ENCODE measurements around the gene INPP5F. TPM values are rescaled to one million over a fixed set of nuclear protein-coding genes. Genes with fewer than 3 reads are reported as not detected.

The INPP5F gene
- polyA plus RNA-seq (2011; rRNA removed) (21.8 and 22.3 TPM in 2 replicates), polyA minus RNA-seq (2011; rRNA and poly(A)+ RNA removed) (11.4 and 17.8 TPM in 2 replicates)

- Histone ChIP-seq H3K27me3 (ENCODE audit: control insufficient read depth, insufficient read depth, low read length) (no peaks in the 10 kb centered on the region), H3K27ac (ENCODE audit: low read depth, low read length) (peak within 1 kb of the TSS; percentile 65), H3K4me3 (ENCODE audit: low read depth, low read length) (peak within 1 kb of the TSS; percentile 71), H3K9me3 (ENCODE audit: control insufficient read depth, insufficient read depth, low read length) (no peaks in the 10 kb centered on the region)
- DNase-seq (ENCODE audit: low read depth, low spot score) = peak; percentile 92
- peak; percentile 21; the same call in 1 of the 2 replicates for TF ChIP-seq CTCF (IDR thresholded peaks at IDR 0.05; ENCODE audit: low read depth, low read length)
- POLR2A ChIA-PET = interaction anchor here (0.6 to 1.3 kb wide), 15 partner anchors 9 to 1135 kb away, joined by 3 to 7 read pairs (median 4); partner anchors contain the start of genes BAG3 and RGS10
- CTCF ChIA-PET = interaction anchor here (0.5 to 4.2 kb wide), 17 partner anchors 9 to 1009 kb away, joined by 3 to 23 read pairs (median 4); no protein-coding TSS in a partner anchor
Measured at GRCh38 chr10:119725828-119726675, at the start of gene INPP5F. Gene INPP5F, plus strand, starts transcription at chr10:119726050. Its CDS starts 213 bp downstream, at chr10:119726263.

- TF ChIP-seq CTCF (IDR thresholded peaks at IDR 0.05; ENCODE audit: low read depth, low read length) = no peak
- Histone ChIP-seq H3K27ac (ENCODE audit: low read depth, low read length) (no peak overlapping the region), H3K4me3 (ENCODE audit: low read depth, low read length) (no peak overlapping the region), H3K9me3 (ENCODE audit: control insufficient read depth, insufficient read depth, low read length) (no peaks in the 10 kb centered on the region), H3K27me3 (ENCODE audit: control insufficient read depth, insufficient read depth, low read length) (no peaks in the 10 kb centered on the region)
- CTCF ChIA-PET = no interaction called here
- DNase-seq (ENCODE audit: low read depth, low spot score) = no peak
- POLR2A ChIA-PET = no interaction called here
Measured at GRCh38 chr10:119677126-119677525, 48.7 kb upstream of the INPP5F start.

- DNase-seq (ENCODE audit: low read depth, low spot score) = no peak
- H3K27me3 ChIP-seq (ENCODE audit: control insufficient read depth, insufficient read depth, low read length) = no peaks in the 10 kb centered on the region
- H3K9me3 ChIP-seq (ENCODE audit: control insufficient read depth, insufficient read depth, low read length) = no peaks in the 10 kb centered on the region
- peak overlapping the region; percentile 62 for H3K27ac ChIP-seq (ENCODE audit: low read depth, low read length)
- POLR2A ChIA-PET = interaction anchor here (0.6 kb wide), 1 partner anchor 108 kb away, joined by 3 read pairs; no protein-coding TSS in a partner anchor
- CTCF ChIA-PET = interaction anchor here (0.6 to 0.7 kb wide), 2 partner anchors 9 to 27 kb away, joined by 4 to 6 read pairs; partner anchors contain the start of gene BAG3
- no peak overlapping the region for H3K4me3 ChIP-seq (ENCODE audit: low read depth, low read length)
- no peak for TF ChIP-seq CTCF (IDR thresholded peaks at IDR 0.05; ENCODE audit: low read depth, low read length)
Measured at GRCh38 chr10:119677904-119678755, 47.7 kb upstream of the INPP5F start.

- no peaks in the 10 kb centered on the region for H3K9me3 ChIP-seq (ENCODE audit: control insufficient read depth, insufficient read depth, low read length)
- H3K27ac ChIP-seq (ENCODE audit: low read depth, low read length) = no peak overlapping the region
- no peak for DNase-seq (ENCODE audit: low read depth, low spot score)
- no peak for TF ChIP-seq CTCF (IDR thresholded peaks at IDR 0.05; ENCODE audit: low read depth, low read length)
- ChIA-PET CTCF (interaction anchor here (0.7 to 1.5 kb wide), 2 partner anchors 91 to 180 kb away, joined by 4 read pairs; no protein-coding TSS in a partner anchor), POLR2A (interaction anchor here (0.7 kb wide), 1 partner anchor 140 kb away, joined by 5 read pairs; no protein-coding TSS in a partner anchor)
- no peak overlapping the region for H3K4me3 ChIP-seq (ENCODE audit: low read depth, low read length)
- H3K27me3 ChIP-seq (ENCODE audit: control insufficient read depth, insufficient read depth, low read length) = no peaks in the 10 kb centered on the region
Measured at GRCh38 chr10:119679480-119679829, 46.4 kb upstream of the INPP5F start.

Data from AG04450 (cell line).